CD14-positive monocyte (primary cell): Measurements from ENCODE around the gene DLGAP1. TPM values are rescaled to one million over a fixed set of nuclear protein-coding genes. Genes with fewer than 3 reads are reported as not detected.

ENCODE experiments used
- DNase-seq, 3 donors: peaks; one replicate each; pipeline ENCODE4 v3.0.0-alpha.2; 2011 to 2022
- H2AFZ ChIP-seq: 2 replicates; pipeline ENCODE4 v1.6.0; 2012; ENCODE audit warnings: mild to moderate bottlenecking, low read depth, low read length, inconsistent platforms; ENCODE audit not compliant: insufficient read depth, poor library complexity, severe bottlenecking
- H3K27ac ChIP-seq, 2 donors: 1 replicate in 1 of 2; 2 replicates in 1 of 2; pipeline ENCODE4 v1.5.1; 2012 to 2013; ENCODE audit warnings: low read length in 2 of 2, control low read depth in 1 of 2, inconsistent platforms in 1 of 2, low read depth in 1 of 2, mild to moderate bottlenecking in 1 of 2
- H3K27me3 ChIP-seq, 2 donors: one replicate each; pipeline versions ENCODE4 v1.6.0 to v1.6.1; 2011 to 2013; ENCODE audit warnings: low read length in 2 of 2; ENCODE audit not compliant: control insufficient read depth in 2 of 2, insufficient read depth in 2 of 2
- H3K36me3 ChIP-seq, 2 donors: replicated peaks in 1 of 2; 1 replicate in 1 of 2; 2 replicates in 1 of 2; pipeline versions ENCODE4 v1.5.1 to v1.6.1; 2012 to 2013; ENCODE audit warnings: low read length in 2 of 2, control low read depth in 1 of 2, inconsistent platforms in 1 of 2, mild to moderate bottlenecking in 1 of 2; ENCODE audit not compliant: insufficient read depth in 2 of 2, control insufficient read depth in 1 of 2
- H3K4me1 ChIP-seq, 2 donors: 1 replicate in 1 of 2; 2 replicates in 1 of 2; pipeline versions ENCODE4 v1.5.1 to v1.6.1; 2012 to 2013; ENCODE audit warnings: low read length in 2 of 2, control low read depth in 1 of 2, inconsistent platforms in 1 of 2, mild to moderate bottlenecking in 1 of 2, moderate library complexity in 1 of 2; ENCODE audit not compliant: insufficient read depth in 2 of 2, control insufficient read depth in 1 of 2
- H3K4me2 ChIP-seq: replicated peaks from 2 replicates; pipeline ENCODE3; 2012; ENCODE audit warnings: low read length, moderate library complexity, mild to moderate bottlenecking; ENCODE audit not compliant: poor library complexity, severe bottlenecking; ENCODE audit errors: extremely low read depth
- H3K4me3 ChIP-seq, 3 experiments: fragments of 200-600 bp in 1 of 3; sonication (generic) in 1 of 3; replicated peaks in 1 of 3; 1 replicate in 2 of 3; 2 replicates in 1 of 3; pipeline ENCODE4 v1.5.1; 2011 to 2013; ENCODE audit warnings: low read length in 3 of 3, mild to moderate bottlenecking in 3 of 3, control low read depth in 2 of 3, low read depth in 2 of 3, inconsistent platforms in 1 of 3, moderate library complexity in 1 of 3
- H3K79me2 ChIP-seq: 2 replicates; pipeline ENCODE4 v1.6.0; 2012; ENCODE audit warnings: mild to moderate bottlenecking, control low read depth, inconsistent platforms, low read length, moderate library complexity; ENCODE audit not compliant: insufficient read depth
- H3K9ac ChIP-seq: 2 replicates; pipeline ENCODE4 v1.6.0; 2017; ENCODE audit warnings: low read length, mild to moderate bottlenecking; ENCODE audit not compliant: insufficient read depth, poor library complexity, severe bottlenecking
- H3K9me3 ChIP-seq, 2 donors: replicated peaks in 1 of 2; 1 replicate in 1 of 2; 2 replicates in 1 of 2; pipeline versions ENCODE4 v1.5.1 to v1.6.1; 2012 to 2013; ENCODE audit warnings: low read length in 2 of 2, control low read depth in 1 of 2; ENCODE audit not compliant: control insufficient read depth in 1 of 2, insufficient read depth in 1 of 2
- H4K20me1 ChIP-seq: 2 replicates; pipeline ENCODE4 v1.6.0; 2012; ENCODE audit warnings: mild to moderate bottlenecking, low read length, control low read depth, moderate library complexity; ENCODE audit not compliant: insufficient read depth
- H3K27ac Mint-ChIP-seq, 7 donors: one replicate each; pipeline ENCODE4 v1.8.0; 2020; ENCODE audit warnings: mild to moderate bottlenecking in 7 of 7, mixed read lengths in 7 of 7, moderate library complexity in 6 of 7, inconsistent platforms in 2 of 7
- H3K27me3 Mint-ChIP-seq, 3 donors: one replicate each; pipeline ENCODE4 v1.8.0; 2021 to 2022; ENCODE audit warnings: low read depth in 3 of 3, mild to moderate bottlenecking in 3 of 3, mixed read lengths in 3 of 3, moderate library complexity in 3 of 3, inconsistent platforms in 1 of 3
- H3K36me3 Mint-ChIP-seq, 2 donors: one replicate each; pipeline ENCODE4 v1.8.0; 2020; ENCODE audit warnings: mixed read lengths in 2 of 2, inconsistent platforms in 1 of 2, mild to moderate bottlenecking in 1 of 2
- H3K4me1 Mint-ChIP-seq: one replicate; pipeline ENCODE4 v1.8.0; 2020; ENCODE audit warnings: mild to moderate bottlenecking, mixed read lengths
- H3K4me3 Mint-ChIP-seq, 2 donors: one replicate each; pipeline ENCODE4 v1.8.0; 2020; ENCODE audit warnings: mild to moderate bottlenecking in 2 of 2, mixed read lengths in 2 of 2, moderate library complexity in 1 of 2
- H3K9me3 Mint-ChIP-seq, 7 donors: one replicate each; pipeline ENCODE4 v1.8.0; 2020 to 2022; ENCODE audit warnings: mixed read lengths in 7 of 7, mild to moderate bottlenecking in 6 of 7, moderate library complexity in 6 of 7, inconsistent platforms in 2 of 7
- WGBS: methylation state at CpG from one replicate; pipeline ENCODE4 v1.1.5; 2013; ENCODE audit warnings: missing lambda C conversion rate; ENCODE audit not compliant: insufficient coverage; 5-methylcytosine and 5-hydroxymethylcytosine counted together
- intact Hi-C, 2 donors: fragments of 100-400 bp; cut with micrococcal nuclease; formaldehyde crosslinking; loops; one replicate each; pipeline versions ENCODE4 v1.15.0 to v1.15.1; 2023
- polyA plus RNA-seq, 3 donors: library from polyadenylated mRNA; depleted of rRNA in 1 of 3; unstranded in 2 of 3; stranded (reverse) in 1 of 3; fragments of 300-500 nt in 2 of 3; fragments of >200 nt in 1 of 3; fragmentation: Illumina TruSeq in 2 of 3; gene quantifications; 1 replicate in 2 of 3; 2 replicates in 1 of 3; pipeline ENCODE4 v1.2.3, GENCODE V29; 2012 to 2021
- TF ChIP-seq, protein P1 (sequence below): fragments of 200-600 bp; IDR thresholded peaks from one replicate; pipeline ENCODE4 v1.8.0; 2022; ENCODE audit warnings: antibody characterized with exemption, mild to moderate bottlenecking

DLGAP1 gene
- polyA plus RNA-seq, 3 donors: 0.09 to 0.42 TPM; not detected in 1

DNA sequence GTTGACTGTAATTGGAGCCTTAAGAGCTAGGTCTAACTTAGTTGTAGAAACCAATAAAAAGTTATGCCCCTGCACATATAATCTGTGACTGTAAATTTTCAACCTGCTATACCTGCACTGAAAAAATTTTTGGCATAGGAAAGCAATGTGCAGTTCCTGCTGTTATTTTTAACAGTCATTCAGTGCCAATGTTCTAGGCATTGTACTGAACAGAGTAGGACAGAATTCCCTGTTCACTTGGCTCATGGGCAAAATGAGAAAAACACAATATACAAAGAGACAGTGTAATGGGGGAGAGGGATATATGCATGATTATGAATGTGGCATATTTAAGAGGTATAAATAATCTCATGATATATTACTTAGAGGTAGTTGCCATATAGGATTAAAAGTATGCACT lies 547.2 kb downstream of the DLGAP1 start:
- H3K4me2 ChIP-seq: no peak overlapping the region
- intact Hi-C loops: loop anchor here in 1 of 2 donors (10.0 kb wide), 1 partner anchor 77 kb away; no protein-coding TSS in a partner anchor
- H3K27ac ChIP-seq: no peak overlapping the region
- Mint-ChIP-seq H3K4me1 (peaks cover 5% of the 10 kb centered on the region), H3K9me3 (peaks cover 0 to 2% (median 0%) of the 10 kb centered on the region in 7 donors), H3K36me3 (no peaks in the 10 kb centered on the region), H3K27ac (no peak overlapping the region), H3K4me3 (no peak overlapping the region), H3K27me3 (peaks cover 0 to 3% (median 3%) of the 10 kb centered on the region in 3 donors)
- no peaks in the 10 kb centered on the region for H3K79me2 ChIP-seq
- H4K20me1 ChIP-seq: no peaks in the 10 kb centered on the region
- no peak for DNase-seq
- no peak overlapping the region for H2AFZ ChIP-seq
- TF ChIP-seq, protein P1, sequence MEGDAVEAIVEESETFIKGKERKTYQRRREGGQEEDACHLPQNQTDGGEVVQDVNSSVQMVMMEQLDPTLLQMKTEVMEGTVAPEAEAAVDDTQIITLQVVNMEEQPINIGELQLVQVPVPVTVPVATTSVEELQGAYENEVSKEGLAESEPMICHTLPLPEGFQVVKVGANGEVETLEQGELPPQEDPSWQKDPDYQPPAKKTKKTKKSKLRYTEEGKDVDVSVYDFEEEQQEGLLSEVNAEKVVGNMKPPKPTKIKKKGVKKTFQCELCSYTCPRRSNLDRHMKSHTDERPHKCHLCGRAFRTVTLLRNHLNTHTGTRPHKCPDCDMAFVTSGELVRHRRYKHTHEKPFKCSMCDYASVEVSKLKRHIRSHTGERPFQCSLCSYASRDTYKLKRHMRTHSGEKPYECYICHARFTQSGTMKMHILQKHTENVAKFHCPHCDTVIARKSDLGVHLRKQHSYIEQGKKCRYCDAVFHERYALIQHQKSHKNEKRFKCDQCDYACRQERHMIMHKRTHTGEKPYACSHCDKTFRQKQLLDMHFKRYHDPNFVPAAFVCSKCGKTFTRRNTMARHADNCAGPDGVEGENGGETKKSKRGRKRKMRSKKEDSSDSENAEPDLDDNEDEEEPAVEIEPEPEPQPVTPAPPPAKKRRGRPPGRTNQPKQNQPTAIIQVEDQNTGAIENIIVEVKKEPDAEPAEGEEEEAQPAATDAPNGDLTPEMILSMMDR: no peak
- H3K4me3 ChIP-seq: no peak overlapping the region
- H3K27me3 ChIP-seq: no peaks in the 10 kb centered on the region
- no peaks in the 10 kb centered on the region for H3K9me3 ChIP-seq
- H3K9ac ChIP-seq: no peak overlapping the region
- peaks cover 11% of the 10 kb centered on the region in 2 donors for H3K4me1 ChIP-seq
- no peaks in the 10 kb centered on the region for H3K36me3 ChIP-seq

DNA sequence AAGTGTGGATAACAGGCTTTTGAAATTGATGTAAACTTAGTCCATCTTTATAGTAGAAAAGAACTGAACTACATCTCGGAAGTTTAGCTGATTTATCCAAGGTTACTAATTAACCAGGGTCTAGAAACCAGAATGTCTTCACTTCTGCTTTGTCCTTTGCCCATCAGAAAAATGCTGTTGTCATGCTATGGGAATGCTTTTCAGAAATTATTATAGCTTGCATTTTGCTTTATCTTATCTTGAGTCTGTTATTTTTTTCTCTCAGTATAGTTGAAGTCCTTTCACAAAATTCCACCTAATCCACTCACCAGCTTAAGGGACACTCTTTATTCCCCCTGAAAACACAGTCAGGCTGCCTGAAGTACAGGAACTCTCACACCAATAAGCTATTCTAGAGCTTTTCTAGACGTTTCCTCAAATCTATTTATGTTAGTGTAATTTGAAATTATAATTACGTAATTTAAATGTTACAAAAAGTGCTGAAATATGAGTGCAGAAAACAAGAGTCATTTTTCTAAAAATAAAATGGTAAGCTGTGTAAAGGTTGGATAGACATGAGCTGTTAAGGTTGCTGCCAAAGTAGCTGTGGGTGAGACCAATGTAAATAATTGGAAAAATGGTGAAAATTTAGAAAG lies 548.9 kb downstream of the DLGAP1 start:
- Histone ChIP-seq H3K79me2 (no peaks in the 10 kb centered on the region), H3K27ac (no peak overlapping the region), H3K9me3 (no peaks in the 10 kb centered on the region), H3K27me3 (no peaks in the 10 kb centered on the region), H3K9ac (no peak overlapping the region), H3K4me1 (peaks cover 11% of the 10 kb centered on the region in 2 donors), H3K4me2 (no peak overlapping the region), H2AFZ (no peak overlapping the region), H3K36me3 (no peaks in the 10 kb centered on the region), H4K20me1 (no peaks in the 10 kb centered on the region), H3K4me3 (no peak overlapping the region)
- peaks cover 0 to 2% (median 0%) of the 10 kb centered on the region in 7 donors for H3K9me3 Mint-ChIP-seq
- DNase-seq: no peak
- H3K36me3 Mint-ChIP-seq: no peaks in the 10 kb centered on the region
- peaks cover 5% of the 10 kb centered on the region for H3K4me1 Mint-ChIP-seq
- no CpG with 5 or more reads among the region's 3 CpGs for WGBS
- intact Hi-C loops: loop anchor here in 1 of 2 donors (10.0 kb wide), 1 partner anchor 79 kb away; no protein-coding TSS in a partner anchor
- peaks cover 0 to 4% (median 3%) of the 10 kb centered on the region in 3 donors for H3K27me3 Mint-ChIP-seq
- H3K4me3 Mint-ChIP-seq: peak overlapping the region in 1 of 2 donors; percentile 51
- peak overlapping the region in 1 of 7 donors; percentile 10 for H3K27ac Mint-ChIP-seq
- TF ChIP-seq, protein P1: no peak
